K562 (cell line): ENCODE data around the gene HIVEP3. TPM values are rescaled to one million over a fixed set of nuclear protein-coding genes. Genes with fewer than 3 reads are reported as not detected.

Source experiments
- ATAC-seq: fragments of 200-7000 bp; cut with Tn5 transposase; 3 replicates; pipeline ENCODE4 v1.9.1; 2020; ENCODE audit warnings: moderate library complexity
- BruUV-seq: library from RNA; stranded (reverse); fragments of 400-500 nt; replicated peaks from 2 replicates; lab custom pipeline; 2021; lab: Mats Ljungman, UMichigan
- CTCF ChIA-PET: fragments of 300-600 bp; formaldehyde crosslinking; extraction: SDS; loops from one replicate; lab custom pipeline; 2021; ENCODE audit warnings: low intra/inter-chr PET ratio; lab: Yijun Ruan, JAX
- POLR2A ChIA-PET: fragments of 300-600, 350-650 bp; sonication (Branson Sonifier 250); formaldehyde crosslinking; extraction: SDS; loops from one replicate; lab custom pipeline; 2021; ENCODE audit warnings: antibody characterized with exemption, inconsistent platforms; lab: Yijun Ruan, JAX
- DNase-seq, 4 experiments: peaks; one replicate each; pipeline versions ENCODE4 v3.0.0 to v3.0.0-alpha.2; 2011 to 2018; ENCODE audit warnings: low spot score in 3 of 4, mixed read lengths in 3 of 4; ENCODE audit errors: extremely low read depth in 1 of 4
- FAIRE-seq: peaks from 2 replicates; lab custom pipeline; 2011; peaks lifted over from hg19 to GRCh38; lab: Jason Lieb, UNC
- H2AFZ ChIP-seq: 2 replicates; pipeline ENCODE4 v1.6.0; 2011; ENCODE audit warnings: low read depth, low read length, control low read depth, inconsistent platforms
- H3K27ac ChIP-seq: fragments of 200-600 bp; 3 replicates; pipeline ENCODE4 v1.8.0; 2011; ENCODE audit warnings: low read depth, mild to moderate bottlenecking, control low read depth, inconsistent platforms, low read length, moderate library complexity, mixed read lengths; ENCODE audit errors: extremely low read depth
- H3K27me3 ChIP-seq, 2 experiments: fragments of 300-600 bp in 1 of 2; 2 replicates in 1 of 2; 3 replicates in 1 of 2; pipeline versions ENCODE4 v1.6.0 to v1.8.0; 2011; ENCODE audit warnings: inconsistent platforms in 2 of 2, low read length in 2 of 2, mild to moderate bottlenecking in 1 of 2, mixed read lengths in 1 of 2, moderate library complexity in 1 of 2; ENCODE audit not compliant: control insufficient read depth in 2 of 2, insufficient read depth in 2 of 2
- H3K36me3 ChIP-seq: fragments of 300-600 bp; 3 replicates; pipeline ENCODE4 v1.8.0; 2011; ENCODE audit warnings: mild to moderate bottlenecking, low read length, inconsistent platforms; ENCODE audit not compliant: control insufficient read depth, insufficient read depth
- H3K4me1 ChIP-seq, 2 experiments: fragments of 200-600 bp in 1 of 2; replicated peaks in 1 of 2; 2 replicates in 1 of 2; 3 replicates in 1 of 2; pipeline versions ENCODE4 v1.5.1 to v1.8.0; 2011; ENCODE audit warnings: inconsistent platforms in 2 of 2, low read length in 2 of 2, mild to moderate bottlenecking in 1 of 2, mixed read lengths in 1 of 2, moderate library complexity in 1 of 2; ENCODE audit not compliant: control insufficient read depth in 2 of 2, insufficient read depth in 2 of 2
- H3K4me2 ChIP-seq: 2 replicates; pipeline ENCODE4 v1.6.1; 2011; ENCODE audit warnings: low read length, control low read depth, inconsistent platforms, mixed read lengths; ENCODE audit not compliant: insufficient read depth
- H3K4me3 ChIP-seq: fragments of 200-600 bp; sonication (generic), shearing (Covaris generic); 2 replicates; pipeline ENCODE4 v1.5.1; 2016; ENCODE audit warnings: control low read depth, inconsistent platforms
- H3K79me2 ChIP-seq: fragments of 200-600 bp; 3 replicates; pipeline ENCODE4 v1.8.0; 2011; ENCODE audit warnings: low read length, inconsistent platforms; ENCODE audit not compliant: control insufficient read depth, insufficient read depth
- H3K9ac ChIP-seq, 2 experiments: 2 replicates each; pipeline versions ENCODE4 v1.6.0 to v1.6.1; 2011; ENCODE audit warnings: low read depth in 2 of 2, low read length in 2 of 2, control low read depth in 1 of 2, inconsistent platforms in 1 of 2, mild to moderate bottlenecking in 1 of 2, mixed read lengths in 1 of 2; ENCODE audit not compliant: insufficient read depth in 1 of 2
- H3K9me1 ChIP-seq: one replicate; pipeline ENCODE4 v1.6.0; 2011; ENCODE audit warnings: inconsistent platforms, mild to moderate bottlenecking, low read length, moderate library complexity; ENCODE audit not compliant: control insufficient read depth, insufficient read depth
- H3K9me3 ChIP-seq: replicated peaks from 2 replicates; pipeline ENCODE4 v1.5.1; 2011; ENCODE audit warnings: low read depth, low read length, inconsistent platforms; ENCODE audit not compliant: control insufficient read depth, insufficient read depth
- H4K20me1 ChIP-seq: replicated peaks from 2 replicates; pipeline ENCODE4 v1.6.1; 2011; ENCODE audit warnings: low read length, inconsistent platforms, mixed read lengths; ENCODE audit not compliant: control insufficient read depth, insufficient read depth
- CEBPG ChIP-seq, 3 experiments: fragments of 200-800 bp in 1 of 3; sonication (Bioruptor generic) in 1 of 3; sonication (generic) in 1 of 3; formaldehyde crosslinking in 1 of 3; IDR thresholded peaks in 2 of 3; conservative IDR thresholded peaks in 1 of 3; 2 replicates each; pipeline versions ENCODE4 v1.6.1 to v1.8.0; 2016 to 2022; ENCODE audit warnings: missing compliant biosample characterization in 2 of 3, missing genetic modification characterization in 2 of 3, mild to moderate bottlenecking in 1 of 3, missing genetic modification reagents in 1 of 3
- MAFK ChIP-seq: IDR thresholded peaks from 2 replicates; pipeline ENCODE4 v1.6.1; 2011; ENCODE audit warnings: low read length, improper control_type of control experiment
- OTX1 ChIP-seq: fragments of 450-650 bp; formaldehyde crosslinking; IDR thresholded peaks from 2 replicates; pipeline ENCODE4 v1.4.0; 2022; ENCODE audit warnings: mild to moderate bottlenecking
- ZBED1 ChIP-seq: IDR thresholded peaks from 2 replicates; pipeline ENCODE4 v1.6.1; 2014
- ZNF175 ChIP-seq: fragments of 200-800 bp; sonication (Bioruptor generic); IDR thresholded peaks from 2 replicates; pipeline ENCODE4 v1.6.1; 2016; ENCODE audit warnings: low read depth, mild to moderate bottlenecking, missing genetic modification characterization, missing compliant biosample characterization
- WGBS: fragments of 100-300 bp; shearing (Covaris generic); methylation state at CpG from one replicate; pipeline ENCODE4 v1.1.6; 2016; ENCODE audit warnings: low coverage, mixed read lengths; ENCODE audit not compliant: insufficient coverage; ENCODE audit errors: missing lambda C conversion rate; 5-methylcytosine and 5-hydroxymethylcytosine counted together
- in situ Hi-C: fragments of 300-500 bp; cut with MboI; formaldehyde crosslinking; loops from 4 replicates; pipeline ENCODE4 v1.15.0; 2018; ENCODE audit warnings: inconsistent platforms, mixed read lengths
- intact Hi-C: fragments of 100-400 bp; cut with micrococcal nuclease; formaldehyde crosslinking; loops from 2 replicates; pipeline ENCODE4 v1.14.2; 2022
- polyA plus RNA-seq, 8 experiments: library from polyadenylated mRNA; depleted of rRNA in 4 of 8; stranded (reverse) in 5 of 8; unstranded in 3 of 8; fragments of >200 nt; fragmentation: Nextera tagmentation in 2 of 8; fragmentation: Illumina TruSeq in 1 of 8; extraction: Ambion mirVana in 2 of 8; extraction: Trizol in 1 of 8; gene quantifications; 2 replicates each; pipeline versions ENCODE4 v1.2.1 to v1.2.3, GENCODE V29; 2011 to 2014; ENCODE audit warnings: inconsistent platforms in 1 of 8, missing spikeins in 1 of 8
- total RNA-seq, 7 experiments: library from RNA; depleted of rRNA in 6 of 7; stranded (reverse); fragments of >200 nt in 6 of 7; fragmentation: Illumina TruSeq in 2 of 7; extraction: Trizol in 2 of 7; gene quantifications; 2 replicates each; pipeline versions ENCODE4 v1.2.1 to v1.2.3, GENCODE V29; 2011 to 2021; ENCODE audit warnings: low replicate concordance in 1 of 7

The HIVEP3 gene
- total and polyA plus RNA-seq, 9 of the 15 experiments (the other 6 are each of a cell fraction or from before 2014, with no cell fraction given) = 0.09 to 0.58 (median 0.34) TPM; not detected in 1

GRCh38 chr1:41790351-41790750 is 128.4 kb downstream of the HIVEP3 start:
- H3K4me3 ChIP-seq = no peak overlapping the region
- no peak overlapping the region for H2AFZ ChIP-seq
- no peak for ATAC-seq
- TF ChIP-seq MAFK = no peak
- TF ChIP-seq CEBPG (CRISPR knock-in tag; IDR thresholded peaks at IDR 0.05) = no peak
- 0 out of 4 replicates have a peak, but pooled peaks of 1 of the 2 experiments have one; percentile 15 for TF ChIP-seq CEBPG (tag; conservative IDR thresholded peaks at IDR 0.05 in 1 of 2, IDR thresholded peaks at IDR 0.05 in 1 of 2)
- no peak for TF ChIP-seq OTX1
- no peak for TF ChIP-seq ZBED1
- no peak for TF ChIP-seq ZNF175 (CRISPR knock-in tag)
- TF ChIP-seq, all 486 proteins: peak for 1
- DNase-seq (no peak), FAIRE-seq (no peak)
- intact Hi-C loops = no loop called here
- Histone ChIP-seq H3K9me3 (no peaks in the 10 kb centered on the region), H3K27me3 (peaks cover 0 to 16% of the 10 kb centered on the region in 2 experiments; a peak in 3 of 5 replicates), H3K4me1 (no peaks in the 10 kb centered on the region), H3K79me2 (no peaks in the 10 kb centered on the region), H3K36me3 (no peaks in the 10 kb centered on the region), H3K9me1 (no peaks in the 10 kb centered on the region), H3K9ac (no peak overlapping the region), H3K27ac (no peak overlapping the region), H4K20me1 (no peaks in the 10 kb centered on the region), H3K4me2 (no peak overlapping the region)
- CTCF ChIA-PET = no interaction called here
- BruUV-seq = no TSS peak
- in situ Hi-C loops = no loop called here
- 0% methylated on average over 4 of the region's 4 CpGs for WGBS
- POLR2A ChIA-PET = interaction anchor here (1.3 to 1.8 kb wide), 2 partner anchors 8 to 10 kb away, joined by 3 to 4 read pairs; no protein-coding TSS in a partner anchor
